SK-N-SH treated with all-trans-retinoic acid at 6 μM for 48 hours (cell line): ENCODE measurements around the gene FPR2.

ENCODE experiments used
- ATAC-seq: fragments of 200-7000 bp; cut with Tn5 transposase; 3 replicates; pipeline ENCODE4 v1.9.1; 2020; ENCODE audit warnings: mild to moderate bottlenecking, moderate library complexity
- ARNTL ChIP-seq: fragments of 450-650 bp; formaldehyde crosslinking; IDR thresholded peaks from 2 replicates; pipeline ENCODE4 v1.5.0; 2020; ENCODE audit warnings: low read depth, mild to moderate bottlenecking, moderate library complexity, borderline replicate concordance
- CREB5 ChIP-seq: fragments of 250-450 bp; sonication (Bioruptor Pico); IDR thresholded peaks from 2 replicates; pipeline ENCODE4 v1.5.1; 2020; ENCODE audit warnings: low read depth, mild to moderate bottlenecking, moderate library complexity
- CSDC2 ChIP-seq: fragments of 250-450 bp; sonication (Bioruptor Pico); IDR thresholded peaks from 2 replicates; pipeline ENCODE4 v1.5.0; 2020; ENCODE audit warnings: mild to moderate bottlenecking, moderate library complexity
- ESRRG ChIP-seq: fragments of 250-450 bp; sonication (Bioruptor Pico); IDR thresholded peaks from 2 replicates; pipeline ENCODE4 v1.6.1; 2021; ENCODE audit warnings: mild to moderate bottlenecking
- GLIS3 ChIP-seq: fragments of 250-450 bp; sonication (Bioruptor Pico); IDR thresholded peaks from 2 replicates; pipeline ENCODE4 v1.5.0; 2020; ENCODE audit warnings: mild to moderate bottlenecking, moderate library complexity
- ISL1 ChIP-seq: fragments of 250-450 bp; sonication (Bioruptor Pico); IDR thresholded peaks from 2 replicates; pipeline ENCODE4 v2.1.2; 2022; ENCODE audit warnings: mild to moderate bottlenecking, moderate library complexity
- OSR1 ChIP-seq: fragments of 250-450 bp; sonication (Bioruptor Pico); IDR thresholded peaks from 2 replicates; pipeline ENCODE4 v1.8.0; 2022; ENCODE audit warnings: moderate library complexity, mild to moderate bottlenecking, inconsistent platforms
- PPARA ChIP-seq: fragments of 250-450 bp; sonication (Bioruptor Pico); IDR thresholded peaks from 2 replicates; pipeline ENCODE4 v1.5.0; 2020; ENCODE audit warnings: mild to moderate bottlenecking, borderline replicate concordance
- RARB ChIP-seq: fragments of 250-450 bp; sonication (Bioruptor Pico); IDR thresholded peaks from 2 replicates; pipeline ENCODE4 v1.8.0; 2021; ENCODE audit warnings: mild to moderate bottlenecking, moderate library complexity
- SNAI2 ChIP-seq: fragments of 250-450 bp; sonication (Bioruptor Pico); IDR thresholded peaks from 2 replicates; pipeline ENCODE4 v1.5.0; 2020; ENCODE audit warnings: mild to moderate bottlenecking, moderate library complexity
- TCF4 ChIP-seq: fragments of 250-450 bp; sonication (Bioruptor Pico); IDR thresholded peaks from 2 replicates; pipeline ENCODE4 v1.8.0; 2021; ENCODE audit warnings: mild to moderate bottlenecking, moderate library complexity, borderline replicate concordance
- TOX ChIP-seq: fragments of 250-450 bp; sonication (Bioruptor Pico); IDR thresholded peaks from 2 replicates; pipeline ENCODE4 v1.8.0; 2021; ENCODE audit warnings: mild to moderate bottlenecking, moderate library complexity, borderline replicate concordance
- ZC3H10 ChIP-seq: fragments of 250-450 bp; sonication (Bioruptor Pico); IDR thresholded peaks from 2 replicates; pipeline ENCODE4 v1.5.1; 2021; ENCODE audit warnings: mild to moderate bottlenecking, moderate library complexity
- ZFP3 ChIP-seq: fragments of 250-450 bp; sonication (Bioruptor Pico); IDR thresholded peaks from 2 replicates; pipeline ENCODE4 v1.5.0; 2020; ENCODE audit warnings: mild to moderate bottlenecking, moderate library complexity
- ZFP30 ChIP-seq: fragments of 450-650 bp; formaldehyde crosslinking; IDR thresholded peaks from 2 replicates; pipeline ENCODE4 v1.5.0; 2022; ENCODE audit warnings: mild to moderate bottlenecking, moderate library complexity
- ZNF565 ChIP-seq: fragments of 450-650 bp; formaldehyde crosslinking; conservative IDR thresholded peaks from 2 replicates; pipeline ENCODE4 v1.5.0; 2020; ENCODE audit warnings: low read depth, mild to moderate bottlenecking, moderate library complexity
- ZNF70 ChIP-seq: fragments of 450-650 bp; formaldehyde crosslinking; IDR thresholded peaks from 2 replicates; pipeline ENCODE4 v1.5.0; 2020; ENCODE audit warnings: mild to moderate bottlenecking, moderate library complexity
- ZNF8 ChIP-seq: fragments of 450-650 bp; formaldehyde crosslinking; IDR thresholded peaks from 2 replicates; pipeline ENCODE4 v1.5.0; 2020; ENCODE audit warnings: mild to moderate bottlenecking, moderate library complexity
- TF ChIP-seq, protein P1 (sequence below): fragments of 250-450 bp; sonication (Bioruptor Pico); IDR thresholded peaks from 2 replicates; pipeline ENCODE4 v1.5.1; 2021; ENCODE audit warnings: mild to moderate bottlenecking, moderate library complexity
- TF ChIP-seq, protein P2 (sequence below): fragments of 250-450 bp; sonication (Bioruptor Pico); IDR thresholded peaks from 2 replicates; pipeline ENCODE4 v1.5.0; 2020; ENCODE audit warnings: mild to moderate bottlenecking, moderate library complexity
- TF ChIP-seq, protein P3 (sequence below): fragments of 250-450 bp; sonication (Bioruptor Pico); IDR thresholded peaks from 2 replicates; pipeline ENCODE4 v1.8.0; 2020; ENCODE audit warnings: mild to moderate bottlenecking, moderate library complexity, borderline replicate concordance

The FPR2 gene

DNA sequence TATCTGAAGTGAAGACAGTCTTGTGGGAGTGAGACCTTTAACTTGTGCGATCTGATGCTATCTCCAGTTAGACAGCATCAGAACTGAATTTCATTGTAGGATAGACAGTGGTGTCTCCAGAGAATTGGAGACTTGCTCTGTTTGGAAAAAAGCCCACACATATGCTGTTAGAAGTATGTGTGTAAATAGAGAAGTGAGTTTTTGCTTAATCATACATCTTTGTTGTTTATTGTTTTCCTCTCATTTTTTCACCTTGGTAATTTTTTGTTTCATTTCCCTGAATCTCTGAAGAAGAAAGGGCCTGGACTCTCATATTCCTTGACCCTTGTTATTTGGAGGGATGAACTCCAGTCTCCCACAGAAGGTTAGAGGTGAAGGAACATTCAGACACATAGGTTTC is 55.7 kb downstream of the FPR2 start:
- no peak for ATAC-seq
- TF ChIP-seq GLIS3 = no peak
- TF ChIP-seq ZNF8 = no peak
- TF ChIP-seq PPARA (CRISPR knock-in tag) = no peak
- no peak for TF ChIP-seq TOX
- TF ChIP-seq ESRRG (CRISPR knock-in tag) = no peak
- no peak for TF ChIP-seq ZC3H10
- TF ChIP-seq RARB (CRISPR knock-in tag) = no peak
- TF ChIP-seq ARNTL (CRISPR knock-in tag) = no peak
- no peak for TF ChIP-seq TCF4 (CRISPR knock-in tag)
- TF ChIP-seq CREB5 = no peak
- no peak for TF ChIP-seq CSDC2 (CRISPR knock-in tag)
- no peak for TF ChIP-seq ZNF70 (CRISPR knock-in tag)
- no peak for TF ChIP-seq ZFP30 (CRISPR knock-in tag)
- no peak for TF ChIP-seq ZFP3 (CRISPR knock-in tag)
- TF ChIP-seq, protein P1, sequence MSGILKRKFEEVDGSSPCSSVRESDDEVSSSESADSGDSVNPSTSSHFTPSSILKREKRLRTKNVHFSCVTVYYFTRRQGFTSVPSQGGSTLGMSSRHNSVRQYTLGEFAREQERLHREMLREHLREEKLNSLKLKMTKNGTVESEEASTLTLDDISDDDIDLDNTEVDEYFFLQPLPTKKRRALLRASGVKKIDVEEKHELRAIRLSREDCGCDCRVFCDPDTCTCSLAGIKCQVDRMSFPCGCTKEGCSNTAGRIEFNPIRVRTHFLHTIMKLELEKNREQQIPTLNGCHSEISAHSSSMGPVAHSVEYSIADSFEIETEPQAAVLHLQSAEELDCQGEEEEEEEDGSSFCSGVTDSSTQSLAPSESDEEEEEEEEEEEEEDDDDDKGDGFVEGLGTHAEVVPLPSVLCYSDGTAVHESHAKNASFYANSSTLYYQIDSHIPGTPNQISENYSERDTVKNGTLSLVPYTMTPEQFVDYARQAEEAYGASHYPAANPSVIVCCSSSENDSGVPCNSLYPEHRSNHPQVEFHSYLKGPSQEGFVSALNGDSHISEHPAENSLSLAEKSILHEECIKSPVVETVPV (CRISPR knock-in tag) = no peak
- TF ChIP-seq, protein P2, sequence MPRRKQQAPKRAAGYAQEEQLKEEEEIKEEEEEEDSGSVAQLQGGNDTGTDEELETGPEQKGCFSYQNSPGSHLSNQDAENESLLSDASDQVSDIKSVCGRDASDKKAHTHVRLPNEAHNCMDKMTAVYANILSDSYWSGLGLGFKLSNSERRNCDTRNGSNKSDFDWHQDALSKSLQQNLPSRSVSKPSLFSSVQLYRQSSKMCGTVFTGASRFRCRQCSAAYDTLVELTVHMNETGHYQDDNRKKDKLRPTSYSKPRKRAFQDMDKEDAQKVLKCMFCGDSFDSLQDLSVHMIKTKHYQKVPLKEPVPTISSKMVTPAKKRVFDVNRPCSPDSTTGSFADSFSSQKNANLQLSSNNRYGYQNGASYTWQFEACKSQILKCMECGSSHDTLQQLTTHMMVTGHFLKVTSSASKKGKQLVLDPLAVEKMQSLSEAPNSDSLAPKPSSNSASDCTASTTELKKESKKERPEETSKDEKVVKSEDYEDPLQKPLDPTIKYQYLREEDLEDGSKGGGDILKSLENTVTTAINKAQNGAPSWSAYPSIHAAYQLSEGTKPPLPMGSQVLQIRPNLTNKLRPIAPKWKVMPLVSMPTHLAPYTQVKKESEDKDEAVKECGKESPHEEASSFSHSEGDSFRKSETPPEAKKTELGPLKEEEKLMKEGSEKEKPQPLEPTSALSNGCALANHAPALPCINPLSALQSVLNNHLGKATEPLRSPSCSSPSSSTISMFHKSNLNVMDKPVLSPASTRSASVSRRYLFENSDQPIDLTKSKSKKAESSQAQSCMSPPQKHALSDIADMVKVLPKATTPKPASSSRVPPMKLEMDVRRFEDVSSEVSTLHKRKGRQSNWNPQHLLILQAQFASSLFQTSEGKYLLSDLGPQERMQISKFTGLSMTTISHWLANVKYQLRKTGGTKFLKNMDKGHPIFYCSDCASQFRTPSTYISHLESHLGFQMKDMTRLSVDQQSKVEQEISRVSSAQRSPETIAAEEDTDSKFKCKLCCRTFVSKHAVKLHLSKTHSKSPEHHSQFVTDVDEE (CRISPR knock-in tag) = no peak
- no peak for TF ChIP-seq ZNF565 (CRISPR knock-in tag)
- no peak for TF ChIP-seq SNAI2 (CRISPR knock-in tag)

DNA sequence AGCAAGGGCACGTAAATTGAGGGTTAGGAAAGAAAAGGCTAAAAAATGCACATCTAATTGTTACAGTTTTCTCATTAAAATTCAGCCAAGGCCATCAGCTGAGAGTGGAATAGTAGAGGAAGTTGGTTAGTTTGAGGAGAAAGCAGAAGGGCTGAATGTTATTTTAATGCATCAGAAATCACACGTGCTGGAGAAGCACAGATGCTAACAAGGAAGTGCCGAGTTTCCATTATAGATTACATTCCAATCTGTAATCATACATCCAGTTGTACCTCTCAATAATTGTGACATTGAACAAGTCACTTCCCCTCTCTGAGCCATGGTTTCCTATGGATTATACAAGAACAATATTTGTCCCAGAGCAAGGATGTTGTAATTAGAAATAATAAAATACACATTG is 59.0 kb downstream of the FPR2 start:
- ATAC-seq = no peak
- TF ChIP-seq TOX (no peak), PPARA (CRISPR knock-in tag) (no peak), TCF4 (CRISPR knock-in tag) (no peak), OSR1 (CRISPR knock-in tag) (no peak), ZC3H10 (no peak), ISL1 (CRISPR knock-in tag) (no peak), CSDC2 (CRISPR knock-in tag) (no peak), ZNF565 (CRISPR knock-in tag) (no peak), ZFP3 (CRISPR knock-in tag) (no peak)
- TF ChIP-seq, protein P3, sequence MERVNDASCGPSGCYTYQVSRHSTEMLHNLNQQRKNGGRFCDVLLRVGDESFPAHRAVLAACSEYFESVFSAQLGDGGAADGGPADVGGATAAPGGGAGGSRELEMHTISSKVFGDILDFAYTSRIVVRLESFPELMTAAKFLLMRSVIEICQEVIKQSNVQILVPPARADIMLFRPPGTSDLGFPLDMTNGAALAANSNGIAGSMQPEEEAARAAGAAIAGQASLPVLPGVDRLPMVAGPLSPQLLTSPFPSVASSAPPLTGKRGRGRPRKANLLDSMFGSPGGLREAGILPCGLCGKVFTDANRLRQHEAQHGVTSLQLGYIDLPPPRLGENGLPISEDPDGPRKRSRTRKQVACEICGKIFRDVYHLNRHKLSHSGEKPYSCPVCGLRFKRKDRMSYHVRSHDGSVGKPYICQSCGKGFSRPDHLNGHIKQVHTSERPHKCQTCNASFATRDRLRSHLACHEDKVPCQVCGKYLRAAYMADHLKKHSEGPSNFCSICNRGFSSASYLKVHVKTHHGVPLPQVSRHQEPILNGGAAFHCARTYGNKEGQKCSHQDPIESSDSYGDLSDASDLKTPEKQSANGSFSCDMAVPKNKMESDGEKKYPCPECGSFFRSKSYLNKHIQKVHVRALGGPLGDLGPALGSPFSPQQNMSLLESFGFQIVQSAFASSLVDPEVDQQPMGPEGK (CRISPR knock-in tag) = no peak
